ENCODE data around the gene SLC45A3. TPM values are rescaled to one million over a fixed set of nuclear protein-coding genes. Genes with fewer than 3 reads are reported as not detected.

The SLC45A3 gene, protein sequence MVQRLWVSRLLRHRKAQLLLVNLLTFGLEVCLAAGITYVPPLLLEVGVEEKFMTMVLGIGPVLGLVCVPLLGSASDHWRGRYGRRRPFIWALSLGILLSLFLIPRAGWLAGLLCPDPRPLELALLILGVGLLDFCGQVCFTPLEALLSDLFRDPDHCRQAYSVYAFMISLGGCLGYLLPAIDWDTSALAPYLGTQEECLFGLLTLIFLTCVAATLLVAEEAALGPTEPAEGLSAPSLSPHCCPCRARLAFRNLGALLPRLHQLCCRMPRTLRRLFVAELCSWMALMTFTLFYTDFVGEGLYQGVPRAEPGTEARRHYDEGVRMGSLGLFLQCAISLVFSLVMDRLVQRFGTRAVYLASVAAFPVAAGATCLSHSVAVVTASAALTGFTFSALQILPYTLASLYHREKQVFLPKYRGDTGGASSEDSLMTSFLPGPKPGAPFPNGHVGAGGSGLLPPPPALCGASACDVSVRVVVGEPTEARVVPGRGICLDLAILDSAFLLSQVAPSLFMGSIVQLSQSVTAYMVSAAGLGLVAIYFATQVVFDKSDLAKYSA
- total RNA-seq, result 3.8 TPM

DNA sequence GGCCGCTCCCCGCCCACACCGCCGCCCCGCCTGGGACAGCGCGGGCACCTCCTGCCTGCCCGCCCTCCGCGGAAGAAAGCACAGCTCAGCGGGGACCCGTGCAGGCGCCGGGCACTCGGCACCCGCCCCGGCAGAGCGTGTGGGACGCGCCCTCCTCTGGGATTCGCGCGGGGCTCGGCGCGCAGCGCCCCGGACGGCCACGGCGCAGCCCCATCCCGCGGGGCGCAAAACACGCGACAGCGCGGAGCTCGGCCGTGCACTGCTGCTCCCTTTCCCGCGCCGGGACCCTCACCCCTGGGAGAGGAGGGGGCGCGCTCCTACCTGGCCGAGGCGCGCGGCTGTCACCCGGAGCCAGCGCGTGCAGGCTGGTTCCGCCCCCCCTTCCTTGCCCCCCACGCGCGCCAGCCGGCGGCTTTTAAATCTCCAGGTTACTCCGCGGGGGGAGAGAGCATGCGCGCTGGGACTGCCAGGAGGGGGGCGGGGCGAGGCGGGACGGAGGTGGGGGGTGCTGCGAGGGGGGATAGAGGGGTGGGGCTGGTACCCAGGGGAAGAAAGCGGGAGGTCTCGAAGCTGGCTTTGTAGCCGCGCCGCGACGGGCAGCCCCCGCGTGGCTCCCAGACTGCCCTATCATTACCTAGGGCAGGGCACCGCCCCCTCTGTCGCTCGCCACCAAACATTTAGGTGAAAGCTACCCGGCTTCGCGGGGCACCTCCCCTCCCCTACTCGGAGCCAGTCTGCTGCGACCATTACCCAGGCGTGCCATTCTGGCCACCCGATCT is at the start of gene SLC45A3:
Gene SLC45A3, minus strand, starts transcription at position 437 of the 779 bp plus-strand sequence. CDS start 15,853 bp downstream, outside the sequence.

DNA sequence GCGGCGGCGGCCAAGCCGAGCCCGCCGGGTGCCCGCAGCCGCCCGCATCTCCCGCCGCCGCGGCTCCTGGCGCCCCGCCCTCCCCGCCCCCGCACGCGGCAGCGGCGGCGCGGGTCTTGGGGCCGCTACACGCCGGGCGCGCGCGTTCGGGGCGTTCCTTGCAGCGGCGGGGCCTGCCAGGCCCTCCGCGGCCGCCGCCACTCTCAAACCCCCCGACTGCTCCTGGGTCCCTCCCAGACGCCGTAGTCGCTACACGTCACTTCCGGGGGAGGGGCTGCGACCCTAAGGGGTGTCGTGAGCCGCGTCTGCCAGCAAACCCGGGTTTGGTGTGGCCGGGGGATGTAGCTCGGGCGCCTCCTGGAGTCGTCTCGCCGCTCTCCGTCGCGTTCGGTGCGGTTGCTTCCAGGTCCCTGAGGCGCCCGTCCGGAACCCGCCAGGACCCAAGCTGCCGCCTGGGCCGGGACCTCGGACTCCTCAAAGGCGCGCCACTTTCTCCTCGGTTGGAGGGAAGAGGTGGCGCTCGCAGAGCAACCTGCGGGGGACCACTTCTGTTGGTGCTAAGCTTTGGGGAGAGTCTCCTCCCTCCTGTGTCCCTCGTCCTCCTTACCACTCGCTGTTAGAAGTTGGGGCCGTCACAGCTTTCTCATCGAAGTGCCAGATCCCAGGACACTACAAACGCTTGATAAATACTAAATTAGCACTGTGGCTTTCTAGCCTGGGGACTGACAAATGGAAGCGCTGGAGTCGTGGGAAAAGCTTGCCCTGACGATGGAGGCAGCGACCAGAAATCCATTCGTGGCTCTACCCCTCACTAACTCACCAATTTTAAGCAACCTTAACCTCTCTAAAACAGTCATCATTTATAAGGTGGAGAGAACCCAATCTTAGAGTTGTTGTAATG is 48.3 kb downstream of the SLC45A3 start, which contains the start of gene ELK4:
Gene ELK4, minus strand, starts transcription at position 244 of the 901 bp plus-strand sequence. CDS start 8,129 bp downstream, outside the sequence.

Small RNA genes lying within 50 kb of the gene (small RNA-seq; reads per million reads assigned to genes)
- not detected for gene RF00017 (ENCODE audit: low replicate concordance)

Other genes with a start within 250 kb of the SLC45A3 start
- 4.7 TPM for gene BLACAT1, start 224.5 kb downstream of the SLC45A3 start, total RNA-seq
- gene CDK18, start 175.8 kb downstream of the SLC45A3 start, total RNA-seq, result 1.3 TPM
- gene ELK4, start 48.5 kb downstream of the SLC45A3 start, total RNA-seq, result 18.5 TPM
- gene NUCKS1, start 69.7 kb upstream of the SLC45A3 start, total RNA-seq, result 195 TPM
- gene RAB29, start 95.0 kb upstream of the SLC45A3 start, total RNA-seq, result 8.5 TPM
- gene SLC41A1, start 132.7 kb upstream of the SLC45A3 start, total RNA-seq, result 11.0 TPM
- not detected for gene PM20D1, start 169.6 kb upstream of the SLC45A3 start, total RNA-seq

Data from parietal lobe (tissue), 2 donors.